Daoy (cell line): ENCODE measurements around the gene GPC5. TPM values are rescaled to one million over a fixed set of nuclear protein-coding genes. Genes with fewer than 3 reads are reported as not detected.
"Not testable (repeated sequence)": the region's sequence is repeated elsewhere in the genome, so short reads cannot be mapped to it uniquely, and the experiment has no call there.

Experiments used
- DNase-seq: peaks from one replicate; pipeline ENCODE4 v3.0.0-alpha.2; 2015; ENCODE audit warnings: low read depth
- total RNA-seq: library from RNA; depleted of rRNA; stranded (reverse); fragments of >200 nt; shearing (Covaris generic); gene quantifications from 2 replicates; pipeline ENCODE4 v1.2.3, GENCODE V29; 2014

Gene GPC5
- total RNA-seq, 1 experiment from 2014 or later = 0.06 TPM

DNA sequence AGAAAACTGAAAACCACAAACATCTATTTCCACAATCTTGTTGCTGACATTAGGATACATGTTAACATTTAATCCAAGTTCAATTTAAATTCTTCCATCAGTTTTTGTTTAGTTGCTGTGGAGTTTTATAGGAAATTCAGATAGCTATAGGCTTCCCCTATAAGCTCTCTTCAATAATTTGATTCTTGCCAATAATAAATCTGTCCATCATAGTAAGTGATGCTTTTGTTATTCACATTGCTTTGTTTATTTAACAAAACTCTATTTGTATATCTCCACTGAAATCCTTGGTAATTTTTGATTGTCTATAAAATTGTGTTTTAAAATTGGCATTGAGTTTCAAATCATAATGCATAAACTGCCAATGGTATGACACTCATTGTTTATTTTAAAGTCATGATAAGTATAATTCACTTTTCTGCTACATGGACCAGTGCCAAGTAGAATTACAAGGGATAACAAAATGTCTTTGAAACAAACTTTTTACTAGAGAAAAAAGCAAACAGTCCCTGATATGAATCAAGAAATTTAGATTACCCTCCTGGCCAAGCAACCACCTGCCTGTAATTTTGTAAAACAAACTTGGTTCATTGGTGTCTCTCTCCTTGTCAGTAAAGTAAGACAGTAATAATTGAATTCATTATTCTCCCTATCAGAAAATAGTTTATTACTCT, 1250.9 kb downstream of the GPC5 start:
- DNase-seq = no peak

DNA sequence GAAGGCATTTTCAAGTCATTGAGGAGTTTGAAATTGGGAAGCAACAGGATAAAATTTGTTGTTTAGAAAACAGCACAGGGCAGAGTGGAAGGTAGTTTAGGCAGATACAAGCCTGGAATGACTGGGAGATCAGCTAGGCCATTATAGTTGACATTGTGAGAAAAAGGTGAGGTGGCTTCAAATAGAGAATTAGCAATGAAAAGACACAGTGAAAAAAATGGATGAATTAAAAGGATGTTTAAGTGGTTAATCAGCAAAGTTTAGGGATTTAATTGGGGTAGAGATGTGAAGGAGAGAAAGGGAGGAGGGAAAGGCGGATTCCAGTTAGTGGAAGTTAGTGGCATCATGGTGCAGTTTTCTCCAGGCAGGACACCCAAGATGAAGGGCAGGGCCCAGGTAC, 1257.7 kb downstream of the GPC5 start:
- no peak for DNase-seq

DNA sequence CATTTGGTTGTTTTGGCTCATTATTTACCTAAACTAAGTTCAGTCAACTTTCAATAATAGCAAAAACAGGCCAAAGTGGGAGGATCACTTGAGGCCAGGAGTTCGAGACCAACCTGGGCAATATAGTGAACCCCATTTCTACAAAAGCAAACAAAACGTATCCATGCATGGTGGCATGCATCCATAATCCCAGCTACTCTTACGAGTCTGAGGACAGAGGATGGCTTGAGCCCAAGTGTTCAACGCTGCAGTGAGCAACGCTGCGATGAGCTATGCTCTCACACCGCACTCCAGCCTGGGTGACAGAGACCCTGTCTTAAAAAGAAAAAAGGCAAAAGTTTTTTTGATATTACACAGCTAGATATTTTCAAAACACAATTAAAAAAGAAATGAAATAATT, 1258.2 kb downstream of the GPC5 start:
- no peak for DNase-seq

DNA sequence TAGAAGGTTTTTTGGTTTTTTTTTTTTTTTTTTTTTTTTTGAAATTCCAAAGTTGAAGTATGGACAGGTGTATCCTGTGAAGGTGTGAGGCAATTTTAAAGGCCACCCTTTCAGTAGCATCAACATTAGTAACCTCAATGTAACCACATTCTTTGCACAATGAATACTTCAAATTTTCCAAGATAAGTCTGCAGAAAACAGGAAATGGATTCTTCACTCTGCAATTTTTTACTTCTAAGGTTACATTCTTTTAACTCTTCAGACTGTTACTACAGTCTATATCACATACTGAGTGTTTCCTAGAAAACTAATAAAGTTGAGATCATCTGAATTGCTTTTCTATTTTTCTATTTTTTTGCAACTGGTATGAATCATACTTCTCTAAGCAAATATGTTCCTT, 1259.1 kb downstream of the GPC5 start:
- no peak for DNase-seq

DNA sequence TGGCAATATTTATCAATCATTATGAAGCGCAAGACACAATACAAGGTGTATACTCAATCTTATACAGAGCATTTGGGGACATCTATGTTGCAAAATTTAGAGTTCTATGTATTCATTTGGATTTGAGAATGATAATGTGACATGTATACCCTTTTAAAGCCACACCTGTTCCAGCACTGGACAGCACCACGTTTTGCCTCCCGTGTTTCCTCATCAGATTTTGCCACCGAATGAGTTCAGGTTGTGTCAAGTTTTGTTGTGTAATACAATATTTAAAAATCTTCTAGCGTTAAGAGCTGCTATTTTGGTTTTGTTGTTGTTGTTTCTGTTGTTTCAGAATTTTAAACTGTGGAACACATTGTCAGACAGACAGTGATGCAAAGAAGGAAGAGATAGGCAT, 1259.9 kb downstream of the GPC5 start:
- no peak for DNase-seq

DNA sequence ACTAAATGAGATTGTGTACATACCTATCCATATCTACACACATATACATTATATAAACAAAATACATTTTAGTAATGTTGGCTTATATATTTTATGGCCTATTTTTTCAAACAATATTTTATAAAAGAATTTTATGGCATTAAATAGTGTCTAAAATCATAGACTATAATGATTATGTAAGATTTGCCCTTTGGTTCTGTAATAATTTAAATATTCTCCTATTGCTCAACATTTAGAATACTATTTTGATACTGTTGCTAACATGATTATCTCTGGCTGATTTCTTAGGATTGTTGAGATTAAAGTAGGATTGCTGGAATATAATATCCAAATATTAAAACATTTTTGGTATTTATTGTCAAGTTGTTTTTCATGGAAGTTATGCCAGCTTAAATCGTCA, 1263.0 kb downstream of the GPC5 start:
- no peak for DNase-seq

DNA sequence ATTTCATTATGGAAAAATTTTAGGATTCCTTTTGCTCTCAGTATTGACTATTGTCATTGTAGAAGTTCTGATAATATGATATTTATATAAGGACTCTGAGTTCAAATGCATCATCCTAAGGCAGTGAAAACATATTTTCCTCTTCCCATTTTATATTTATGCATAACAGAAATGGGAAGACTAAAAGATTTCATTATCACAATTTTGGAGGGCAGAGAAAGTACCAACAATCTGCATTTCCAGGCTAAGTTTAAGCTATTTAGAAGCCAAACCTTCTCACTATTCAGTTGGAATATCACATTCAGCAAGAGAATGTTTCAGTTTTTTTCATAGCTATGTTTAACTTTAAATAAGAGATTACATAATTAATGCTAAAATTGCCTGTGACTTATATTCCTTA, 1269.7 kb downstream of the GPC5 start:
- no peak for DNase-seq

DNA sequence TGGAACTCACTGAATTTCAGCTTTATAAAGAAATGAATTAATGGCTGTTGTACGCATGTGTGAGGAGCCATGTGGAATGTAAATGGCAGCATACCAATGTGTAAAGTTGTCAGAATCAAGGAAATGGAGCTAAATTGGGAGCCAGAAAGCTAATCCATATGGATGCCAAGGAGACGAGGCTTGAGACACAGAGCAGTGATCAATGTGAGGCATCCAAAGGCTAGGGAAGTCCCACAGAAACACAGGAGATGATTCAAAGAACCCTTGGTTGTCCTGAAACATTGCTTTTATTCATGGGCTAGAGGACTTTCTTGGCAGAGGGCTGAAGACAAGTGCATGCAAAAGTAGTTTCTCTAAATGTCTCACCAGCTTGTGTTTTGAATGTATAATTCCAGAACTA, 1271.7 kb downstream of the GPC5 start:
- DNase-seq = no peak

DNA sequence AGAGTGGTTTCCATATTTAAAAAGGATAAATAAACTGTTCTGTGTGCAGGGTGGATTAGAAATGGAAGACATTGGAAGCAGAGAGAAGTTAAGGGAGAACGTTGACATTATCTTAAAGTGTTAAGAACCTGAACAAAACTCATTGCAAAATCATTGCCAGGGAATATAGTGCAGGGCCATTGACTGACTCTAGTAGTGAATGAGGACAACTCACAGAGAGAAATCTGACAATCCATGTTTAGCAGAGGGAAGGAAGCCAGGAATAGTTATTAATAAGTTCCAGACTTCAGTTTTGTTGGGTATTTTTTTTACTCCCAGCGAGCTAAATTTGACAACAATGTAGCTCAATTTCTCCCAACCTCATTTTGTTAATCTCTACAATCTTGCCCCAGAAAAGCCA, 1273.4 kb downstream of the GPC5 start:
- DNase-seq = no peak

DNA sequence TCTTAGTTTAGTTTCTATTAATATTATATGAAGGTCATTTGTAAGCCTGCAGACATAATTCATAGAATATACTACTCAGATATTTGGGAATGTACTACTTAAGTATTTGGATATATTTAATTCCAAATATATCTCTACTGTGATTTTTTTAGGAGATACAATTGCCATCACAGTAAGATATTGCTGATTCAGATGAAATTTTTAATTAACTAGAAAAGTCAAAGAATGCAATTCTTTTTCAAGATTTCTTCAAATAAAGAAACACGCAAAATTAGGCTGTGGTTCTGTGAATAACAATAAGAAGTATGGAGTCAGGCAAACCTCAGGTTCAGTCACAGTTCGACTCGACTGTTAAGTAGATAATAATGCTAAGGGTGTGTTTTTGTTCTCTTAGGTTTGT, 1277.8 kb downstream of the GPC5 start:
- no peak for DNase-seq

DNA sequence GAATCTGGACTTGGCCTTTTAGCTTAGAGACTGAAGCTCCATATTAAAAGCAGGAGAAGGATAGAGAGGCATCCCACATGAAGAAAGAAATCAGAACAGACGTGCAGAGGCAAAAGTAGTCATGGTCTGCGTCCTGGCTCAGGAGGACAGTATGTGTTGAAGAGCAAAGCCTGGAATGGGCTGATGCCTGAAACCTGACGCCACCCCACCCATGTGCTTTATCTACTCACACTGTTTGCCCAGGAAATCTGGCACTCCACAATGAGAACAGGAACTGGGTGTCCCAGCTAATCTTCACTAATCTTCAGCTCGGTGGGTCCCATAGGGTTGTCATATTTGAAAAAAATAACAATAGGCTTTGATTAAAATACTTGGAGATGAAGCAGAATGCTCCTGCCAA, 1279.2 kb downstream of the GPC5 start:
- no peak for DNase-seq

DNA sequence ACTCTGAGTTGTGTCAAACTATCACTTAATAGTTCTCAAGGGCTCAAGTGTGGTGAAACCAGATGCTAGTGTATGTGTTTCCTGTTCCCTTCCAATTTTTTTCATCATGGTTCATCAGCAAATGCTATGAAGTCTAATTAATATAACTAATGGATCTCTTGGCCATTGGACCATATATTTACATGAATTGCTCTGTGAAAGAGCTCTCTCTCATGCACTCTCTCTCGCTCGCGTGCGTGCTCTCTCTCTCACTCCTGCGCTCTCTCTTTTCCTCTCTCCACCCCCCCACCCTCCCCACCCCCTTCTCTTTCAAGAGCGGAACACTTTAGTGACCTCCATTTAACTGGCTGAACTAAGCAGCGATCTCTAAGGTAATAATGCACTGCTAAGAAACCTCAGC, 1281.2 kb downstream of the GPC5 start:
- DNase-seq = no peak

DNA sequence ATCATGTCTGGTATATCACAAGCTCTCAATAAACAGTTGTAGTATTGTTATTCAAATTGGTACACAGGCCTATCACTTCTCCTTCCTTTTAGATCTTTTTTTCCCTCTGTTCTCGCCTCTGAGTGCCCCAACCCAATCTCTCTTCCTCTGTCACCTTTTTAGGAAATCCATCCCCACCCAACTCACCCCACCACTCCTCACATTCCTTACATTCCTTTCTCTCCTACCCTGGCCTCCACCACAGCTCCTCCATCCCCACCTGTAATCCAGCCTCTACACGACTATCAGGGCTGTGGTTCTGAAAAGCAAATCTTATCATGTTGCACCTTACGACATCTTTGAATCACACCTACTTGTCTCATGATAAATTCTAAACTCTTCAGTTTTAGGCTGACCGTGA, 1282.8 kb downstream of the GPC5 start:
- DNase-seq = no peak

DNA sequence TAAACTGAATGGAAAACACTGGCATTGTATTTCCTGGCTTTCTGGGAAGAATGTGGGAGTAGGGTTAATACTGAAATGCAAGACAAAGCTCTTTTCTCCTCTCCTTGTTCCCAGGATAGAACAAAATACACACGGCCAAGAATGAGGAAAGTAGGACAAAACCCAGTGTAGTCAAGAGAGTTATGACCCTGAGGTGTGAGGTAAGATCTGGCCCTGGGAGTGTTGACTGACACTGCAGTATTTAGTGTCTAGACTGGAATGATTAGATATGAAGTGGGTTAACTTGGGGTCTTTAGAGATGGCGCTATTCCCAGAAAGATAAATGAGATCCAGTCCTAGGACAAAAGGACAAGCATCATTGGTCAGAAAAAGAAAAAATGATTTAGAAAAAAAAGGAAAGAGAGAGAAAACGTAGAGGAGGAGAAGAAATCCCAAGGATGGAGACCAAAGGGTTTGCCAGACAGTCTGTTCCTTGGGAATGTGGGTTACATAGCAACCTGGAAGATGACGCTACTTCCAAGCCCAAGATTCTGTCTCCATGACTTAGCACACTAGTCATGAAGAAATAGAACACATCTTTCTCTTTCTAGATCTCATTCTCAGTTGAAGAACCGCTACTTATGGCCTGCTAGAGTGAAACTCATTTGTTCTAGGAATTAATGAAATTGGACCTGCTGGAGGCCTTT, 1284.6 kb downstream of the GPC5 start:
- DNase-seq = no peak

DNA sequence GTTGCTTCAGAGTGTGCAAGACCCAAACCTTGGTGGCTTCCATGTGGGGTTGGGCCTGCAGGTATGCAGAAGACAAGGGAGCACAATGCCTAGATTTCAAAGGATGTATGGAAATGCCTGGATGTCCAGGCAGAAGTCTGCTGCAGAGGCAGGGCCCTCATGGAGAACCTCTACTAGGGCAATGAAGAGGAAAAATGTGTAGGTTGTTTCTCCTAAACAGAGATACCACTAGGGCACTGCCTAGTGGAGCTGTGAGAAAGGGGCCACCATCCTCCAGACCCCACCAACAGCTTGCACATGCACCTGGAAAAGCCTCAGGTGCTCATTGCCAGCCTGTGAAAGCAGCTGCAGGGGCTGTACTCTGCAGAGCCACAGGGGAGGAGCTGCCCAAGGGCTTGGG, 1295.6 kb downstream of the GPC5 start:
- no peak for DNase-seq

DNA sequence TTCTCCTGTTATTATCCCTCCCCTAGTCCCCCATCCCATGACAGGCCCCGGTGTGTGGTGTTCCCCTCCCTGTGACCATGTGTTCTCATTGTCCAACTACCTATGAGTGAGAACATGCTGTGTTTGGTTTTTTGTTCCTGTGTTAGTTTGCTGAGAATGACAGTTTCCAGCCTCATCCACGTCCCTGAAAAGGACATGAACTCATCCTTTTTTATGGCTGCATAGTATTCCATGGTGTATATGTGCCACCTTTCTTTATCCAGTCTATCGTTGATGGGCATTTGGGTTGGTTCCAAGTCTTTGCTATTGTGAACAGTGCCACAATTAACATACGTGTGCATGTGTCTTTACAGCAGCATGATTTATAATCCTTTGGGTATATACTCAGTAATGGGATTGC, 1297.4 kb downstream of the GPC5 start:
- not testable (repeated sequence) for DNase-seq

DNA sequence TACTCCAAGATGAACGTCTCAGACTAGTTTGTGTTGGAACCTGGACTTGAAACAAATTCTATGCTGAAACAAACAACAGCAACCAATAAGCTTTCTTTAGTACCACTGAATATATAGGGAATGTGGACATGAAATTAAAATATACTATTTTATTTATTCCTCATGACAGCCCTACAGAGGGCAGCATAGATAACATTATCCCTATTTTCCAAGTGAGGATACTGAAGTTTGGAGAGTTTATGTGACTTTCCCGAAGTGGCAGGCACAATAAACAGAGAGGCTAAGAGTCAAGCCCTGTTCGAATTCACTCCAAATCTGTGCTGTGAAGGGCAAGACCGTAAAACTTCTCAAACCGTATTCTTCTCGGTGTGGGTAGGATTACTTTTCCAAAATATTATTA, 1318.3 kb downstream of the GPC5 start:
- DNase-seq = no peak

DNA sequence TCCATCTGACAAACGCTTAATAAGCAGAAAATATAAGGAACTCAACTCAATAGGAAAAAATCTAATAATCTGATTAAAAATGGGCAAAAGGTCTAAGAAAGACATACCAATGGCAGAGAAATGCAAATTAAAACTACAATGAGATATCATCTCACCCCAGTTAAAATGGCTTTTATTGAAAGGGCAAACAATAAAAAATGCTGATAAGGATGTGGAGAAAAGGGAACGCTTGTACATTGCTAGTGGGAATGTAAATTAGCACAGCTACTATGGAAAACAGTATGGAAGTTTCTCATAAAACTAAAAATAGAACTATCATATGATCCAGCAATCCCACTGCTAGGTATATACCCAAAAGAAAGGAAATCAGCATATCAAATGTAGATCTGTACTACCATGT, 1319.4 kb downstream of the GPC5 start:
- DNase-seq = no peak

DNA sequence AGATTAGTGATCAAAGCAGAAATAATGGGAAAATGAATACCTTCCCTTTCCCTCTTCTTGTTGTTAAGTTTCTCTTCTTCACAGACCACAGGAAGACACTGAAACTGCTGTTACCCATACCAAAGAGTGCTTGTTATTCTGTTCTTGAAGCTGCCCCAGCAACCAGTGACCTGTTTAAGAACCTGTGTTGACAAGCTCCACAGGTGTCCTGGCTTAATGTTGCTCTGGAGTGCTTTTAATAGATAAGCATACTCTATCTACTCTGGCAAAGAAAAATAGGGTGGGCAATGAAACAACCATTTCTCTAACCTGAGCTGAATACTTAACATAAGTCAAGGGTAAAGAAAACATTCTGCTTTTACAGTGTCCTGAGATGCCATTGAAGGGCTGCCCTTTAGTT, 1321.4 kb downstream of the GPC5 start:
- DNase-seq = no peak

DNA sequence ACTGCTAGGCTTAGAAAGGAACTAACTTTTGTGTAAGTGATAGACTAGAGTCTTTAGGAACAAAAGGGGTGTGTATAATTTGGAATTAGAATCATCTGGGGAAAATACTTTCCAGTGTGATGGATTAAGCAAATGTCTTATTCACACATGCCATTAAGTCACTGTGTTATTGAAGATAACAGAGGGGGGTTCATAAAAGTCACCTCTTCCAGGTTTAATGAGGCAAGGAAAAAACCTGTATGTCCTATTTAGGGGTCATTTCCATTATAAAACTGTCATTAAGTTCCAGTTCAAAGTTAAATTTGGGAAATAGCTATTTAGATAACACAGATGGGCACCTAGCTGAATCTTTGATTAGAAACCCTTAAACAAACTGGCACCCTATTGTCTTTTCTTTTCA, 1323.2 kb downstream of the GPC5 start:
- no peak for DNase-seq

DNA sequence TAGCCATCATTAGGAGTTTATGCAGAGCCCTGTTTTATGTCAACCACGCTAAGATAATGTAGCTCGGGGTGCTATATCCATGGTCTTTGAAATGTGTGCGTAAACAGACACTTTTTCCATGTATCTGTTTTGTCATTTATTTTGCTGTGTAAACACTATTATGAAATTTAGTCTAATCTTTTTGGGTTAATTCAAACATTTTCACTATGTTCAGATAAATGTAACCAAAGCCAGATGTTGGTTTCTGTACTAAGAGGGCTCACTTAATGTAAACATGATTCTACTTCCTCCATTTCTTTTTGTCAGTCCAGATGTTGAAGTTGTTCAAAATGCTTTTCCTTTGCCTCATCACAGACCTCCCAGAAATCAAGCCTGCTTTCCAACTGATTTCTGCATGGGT, 1328.7 kb downstream of the GPC5 start:
- no peak for DNase-seq

DNA sequence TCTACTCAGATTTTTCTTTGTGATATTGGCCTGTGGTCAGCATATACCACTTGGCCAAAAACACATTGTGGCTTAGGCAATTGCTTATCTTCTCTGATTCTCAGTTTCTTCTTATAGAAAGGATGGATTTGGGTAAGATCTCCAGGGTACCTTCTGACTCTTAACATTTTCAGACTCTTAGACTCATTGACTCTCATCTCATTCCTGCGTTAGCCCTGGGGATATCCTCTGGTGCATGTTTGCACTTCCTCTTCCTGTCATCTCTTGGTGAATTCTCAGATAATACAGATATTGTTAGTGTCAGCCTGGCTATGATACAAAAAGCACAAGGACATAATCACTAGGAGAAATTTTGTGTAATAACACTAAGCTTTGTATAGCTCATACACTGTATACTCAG, 1335.6 kb downstream of the GPC5 start:
- DNase-seq = no peak

DNA sequence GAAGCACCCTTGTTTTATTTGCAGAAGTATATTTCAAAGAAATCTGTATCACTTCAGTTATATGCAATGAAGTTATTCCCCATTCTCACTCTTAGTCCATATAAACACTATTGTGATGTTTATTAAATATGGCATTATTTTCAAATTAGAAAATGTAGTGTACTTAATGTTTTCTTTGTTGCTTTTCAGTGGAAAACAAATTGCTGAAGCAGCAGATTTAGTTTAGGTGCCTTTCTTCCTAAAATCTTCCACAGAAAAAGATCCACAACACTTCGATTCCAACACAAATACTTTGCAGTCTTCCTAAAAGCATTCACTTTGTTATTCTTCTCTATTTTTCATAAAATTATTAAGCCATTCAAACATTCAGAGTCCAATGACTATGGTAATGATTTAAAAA, 1336.1 kb downstream of the GPC5 start:
- DNase-seq = no peak

DNA sequence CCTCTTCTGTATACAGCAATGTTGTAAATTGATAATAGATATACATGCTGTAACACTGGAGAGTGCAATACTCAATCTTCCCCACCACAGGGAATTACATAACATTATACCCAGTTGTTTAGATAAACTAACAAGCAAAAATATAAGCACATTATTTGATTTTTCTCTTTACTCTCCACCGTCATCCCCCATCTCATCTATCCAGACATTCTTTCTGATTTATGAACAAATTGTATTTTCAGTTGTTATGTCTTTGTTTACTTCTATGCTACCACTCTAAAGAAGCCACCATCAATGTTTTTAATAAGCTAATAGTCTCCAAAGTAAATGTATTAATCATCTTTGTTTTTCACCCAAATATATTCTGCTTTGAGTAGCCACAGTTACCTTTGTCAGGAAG, 1337.5 kb downstream of the GPC5 start:
- DNase-seq = no peak
